ENCODE data around the gene ARHGAP25.

- TF ChIP-seq CTCF (conservative IDR thresholded peaks at IDR 0.05; ENCODE audit: low read length): no peak
- TF ChIP-seq EZH2phosphoT487 (IDR thresholded peaks at IDR 0.05; ENCODE audit: borderline replicate concordance, low read depth, low read length): no peak
Measured at GRCh38 chr2:68829749-68830148, 95.1 kb downstream of the ARHGAP25 start.
